K562 (cell line): ENCODE results near the gene ANKRD65. TPM values are rescaled to one million over a fixed set of nuclear protein-coding genes. Genes with fewer than 3 reads are reported as not detected.

ENCODE experiments used
- CHD1 ChIP-seq: fragments of 200-600 bp; sonication (generic); IDR thresholded peaks from one replicate; pipeline ENCODE4 v1.6.1; 2012; ENCODE audit warnings: mild to moderate bottlenecking, moderate library complexity, low read length, inconsistent platforms
- MTF1 ChIP-seq: fragments of 250-450 bp; sonication (Bioruptor Pico); IDR thresholded peaks from 2 replicates; pipeline ENCODE4 v1.9.0; 2021; ENCODE audit warnings: moderate library complexity, mild to moderate bottlenecking, inconsistent platforms, borderline replicate concordance
- NCOA6 ChIP-seq: fragments of 450-650 bp; IDR thresholded peaks from 2 replicates; pipeline ENCODE4 v1.6.1; 2017; ENCODE audit warnings: mild to moderate bottlenecking
- PHTF2 ChIP-seq: fragments of 250-450 bp; sonication (Bioruptor Pico); IDR thresholded peaks from 2 replicates; pipeline ENCODE4 v1.5.0; 2021; ENCODE audit warnings: mild to moderate bottlenecking
- POLR2AphosphoS5 ChIP-seq: IDR thresholded peaks from 2 replicates; pipeline ENCODE4 v1.6.1; 2011; ENCODE audit warnings: mild to moderate bottlenecking, low read depth, low read length, moderate library complexity; ENCODE audit not compliant: control insufficient read depth, insufficient read depth
- ZBTB11 ChIP-seq, 3 experiments: fragments of 200-800 bp in 1 of 3; fragments of 250-450 bp in 1 of 3; fragments of 450-650 bp in 1 of 3; sonication (Bioruptor Pico) in 1 of 3; sonication (Bioruptor generic) in 1 of 3; formaldehyde crosslinking in 1 of 3; IDR thresholded peaks; 2 replicates each; pipeline versions ENCODE4 v1.6.1 to v1.8.0; 2016 to 2022; ENCODE audit warnings: mild to moderate bottlenecking in 2 of 3, missing genetic modification characterization in 2 of 3, missing compliant biosample characterization in 1 of 3, moderate library complexity in 1 of 3
- ZFX ChIP-seq: sonication (generic); formaldehyde crosslinking; IDR thresholded peaks from 2 replicates; pipeline ENCODE4 v1.8.0; 2022; ENCODE audit warnings: mild to moderate bottlenecking, missing genetic modification reagents, moderate library complexity
- ZNF354B ChIP-seq: fragments of 250-450 bp; sonication (Bioruptor Pico); IDR thresholded peaks from 2 replicates; pipeline ENCODE4 v1.4.0; 2020
- polyA plus RNA-seq, 8 experiments: library from polyadenylated mRNA; depleted of rRNA in 4 of 8; stranded (reverse) in 5 of 8; unstranded in 3 of 8; fragments of >200 nt; fragmentation: Nextera tagmentation in 2 of 8; fragmentation: Illumina TruSeq in 1 of 8; extraction: Ambion mirVana in 2 of 8; extraction: Trizol in 1 of 8; gene quantifications; 2 replicates each; pipeline versions ENCODE4 v1.2.1 to v1.2.3, GENCODE V29; 2011 to 2014; ENCODE audit warnings: inconsistent platforms in 1 of 8, missing spikeins in 1 of 8
- total RNA-seq, 7 experiments: library from RNA; depleted of rRNA in 6 of 7; stranded (reverse); fragments of >200 nt in 6 of 7; fragmentation: Illumina TruSeq in 2 of 7; extraction: Trizol in 2 of 7; gene quantifications; 2 replicates each; pipeline versions ENCODE4 v1.2.1 to v1.2.3, GENCODE V29; 2011 to 2021; ENCODE audit warnings: low replicate concordance in 1 of 7
- TF ChIP-seq, protein P1 (sequence below): fragments of 200-600 bp; sonication (generic); IDR thresholded peaks from one replicate; pipeline ENCODE4 v1.6.1; 2012; ENCODE audit warnings: mild to moderate bottlenecking, low read depth, low read length, inconsistent platforms
- TF ChIP-seq, protein P2 (sequence below), 2 experiments: fragments of 450-650 bp; IDR thresholded peaks; 2 replicates each; pipeline ENCODE4 v1.6.1; 2016

ANKRD65 gene
- total and polyA plus RNA-seq, 9 of the 15 experiments (the other 6 are each of a cell fraction or from before 2014, with no cell fraction given) = not detected

GRCh38 chr1:1406821-1407635, 14.0 kb downstream of the ANKRD65 start, which contains the start of gene MRPL20 (continued):
- TF ChIP-seq, protein P1, sequence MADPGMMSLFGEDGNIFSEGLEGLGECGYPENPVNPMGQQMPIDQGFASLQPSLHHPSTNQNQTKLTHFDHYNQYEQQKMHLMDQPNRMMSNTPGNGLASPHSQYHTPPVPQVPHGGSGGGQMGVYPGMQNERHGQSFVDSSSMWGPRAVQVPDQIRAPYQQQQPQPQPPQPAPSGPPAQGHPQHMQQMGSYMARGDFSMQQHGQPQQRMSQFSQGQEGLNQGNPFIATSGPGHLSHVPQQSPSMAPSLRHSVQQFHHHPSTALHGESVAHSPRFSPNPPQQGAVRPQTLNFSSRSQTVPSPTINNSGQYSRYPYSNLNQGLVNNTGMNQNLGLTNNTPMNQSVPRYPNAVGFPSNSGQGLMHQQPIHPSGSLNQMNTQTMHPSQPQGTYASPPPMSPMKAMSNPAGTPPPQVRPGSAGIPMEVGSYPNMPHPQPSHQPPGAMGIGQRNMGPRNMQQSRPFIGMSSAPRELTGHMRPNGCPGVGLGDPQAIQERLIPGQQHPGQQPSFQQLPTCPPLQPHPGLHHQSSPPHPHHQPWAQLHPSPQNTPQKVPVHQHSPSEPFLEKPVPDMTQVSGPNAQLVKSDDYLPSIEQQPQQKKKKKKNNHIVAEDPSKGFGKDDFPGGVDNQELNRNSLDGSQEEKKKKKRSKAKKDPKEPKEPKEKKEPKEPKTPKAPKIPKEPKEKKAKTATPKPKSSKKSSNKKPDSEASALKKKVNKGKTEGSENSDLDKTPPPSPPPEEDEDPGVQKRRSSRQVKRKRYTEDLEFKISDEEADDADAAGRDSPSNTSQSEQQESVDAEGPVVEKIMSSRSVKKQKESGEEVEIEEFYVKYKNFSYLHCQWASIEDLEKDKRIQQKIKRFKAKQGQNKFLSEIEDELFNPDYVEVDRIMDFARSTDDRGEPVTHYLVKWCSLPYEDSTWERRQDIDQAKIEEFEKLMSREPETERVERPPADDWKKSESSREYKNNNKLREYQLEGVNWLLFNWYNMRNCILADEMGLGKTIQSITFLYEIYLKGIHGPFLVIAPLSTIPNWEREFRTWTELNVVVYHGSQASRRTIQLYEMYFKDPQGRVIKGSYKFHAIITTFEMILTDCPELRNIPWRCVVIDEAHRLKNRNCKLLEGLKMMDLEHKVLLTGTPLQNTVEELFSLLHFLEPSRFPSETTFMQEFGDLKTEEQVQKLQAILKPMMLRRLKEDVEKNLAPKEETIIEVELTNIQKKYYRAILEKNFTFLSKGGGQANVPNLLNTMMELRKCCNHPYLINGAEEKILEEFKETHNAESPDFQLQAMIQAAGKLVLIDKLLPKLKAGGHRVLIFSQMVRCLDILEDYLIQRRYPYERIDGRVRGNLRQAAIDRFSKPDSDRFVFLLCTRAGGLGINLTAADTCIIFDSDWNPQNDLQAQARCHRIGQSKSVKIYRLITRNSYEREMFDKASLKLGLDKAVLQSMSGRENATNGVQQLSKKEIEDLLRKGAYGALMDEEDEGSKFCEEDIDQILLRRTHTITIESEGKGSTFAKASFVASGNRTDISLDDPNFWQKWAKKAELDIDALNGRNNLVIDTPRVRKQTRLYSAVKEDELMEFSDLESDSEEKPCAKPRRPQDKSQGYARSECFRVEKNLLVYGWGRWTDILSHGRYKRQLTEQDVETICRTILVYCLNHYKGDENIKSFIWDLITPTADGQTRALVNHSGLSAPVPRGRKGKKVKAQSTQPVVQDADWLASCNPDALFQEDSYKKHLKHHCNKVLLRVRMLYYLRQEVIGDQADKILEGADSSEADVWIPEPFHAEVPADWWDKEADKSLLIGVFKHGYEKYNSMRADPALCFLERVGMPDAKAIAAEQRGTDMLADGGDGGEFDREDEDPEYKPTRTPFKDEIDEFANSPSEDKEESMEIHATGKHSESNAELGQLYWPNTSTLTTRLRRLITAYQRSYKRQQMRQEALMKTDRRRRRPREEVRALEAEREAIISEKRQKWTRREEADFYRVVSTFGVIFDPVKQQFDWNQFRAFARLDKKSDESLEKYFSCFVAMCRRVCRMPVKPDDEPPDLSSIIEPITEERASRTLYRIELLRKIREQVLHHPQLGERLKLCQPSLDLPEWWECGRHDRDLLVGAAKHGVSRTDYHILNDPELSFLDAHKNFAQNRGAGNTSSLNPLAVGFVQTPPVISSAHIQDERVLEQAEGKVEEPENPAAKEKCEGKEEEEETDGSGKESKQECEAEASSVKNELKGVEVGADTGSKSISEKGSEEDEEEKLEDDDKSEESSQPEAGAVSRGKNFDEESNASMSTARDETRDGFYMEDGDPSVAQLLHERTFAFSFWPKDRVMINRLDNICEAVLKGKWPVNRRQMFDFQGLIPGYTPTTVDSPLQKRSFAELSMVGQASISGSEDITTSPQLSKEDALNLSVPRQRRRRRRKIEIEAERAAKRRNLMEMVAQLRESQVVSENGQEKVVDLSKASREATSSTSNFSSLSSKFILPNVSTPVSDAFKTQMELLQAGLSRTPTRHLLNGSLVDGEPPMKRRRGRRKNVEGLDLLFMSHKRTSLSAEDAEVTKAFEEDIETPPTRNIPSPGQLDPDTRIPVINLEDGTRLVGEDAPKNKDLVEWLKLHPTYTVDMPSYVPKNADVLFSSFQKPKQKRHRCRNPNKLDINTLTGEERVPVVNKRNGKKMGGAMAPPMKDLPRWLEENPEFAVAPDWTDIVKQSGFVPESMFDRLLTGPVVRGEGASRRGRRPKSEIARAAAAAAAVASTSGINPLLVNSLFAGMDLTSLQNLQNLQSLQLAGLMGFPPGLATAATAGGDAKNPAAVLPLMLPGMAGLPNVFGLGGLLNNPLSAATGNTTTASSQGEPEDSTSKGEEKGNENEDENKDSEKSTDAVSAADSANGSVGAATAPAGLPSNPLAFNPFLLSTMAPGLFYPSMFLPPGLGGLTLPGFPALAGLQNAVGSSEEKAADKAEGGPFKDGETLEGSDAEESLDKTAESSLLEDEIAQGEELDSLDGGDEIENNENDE = no peak
- peak; percentile 94 for TF ChIP-seq ZFX (CRISPR knock-in tag)
- TF ChIP-seq MTF1 (CRISPR knock-in tag) = no peak
- no peak for TF ChIP-seq NCOA6
- TF ChIP-seq PHTF2 (CRISPR knock-in tag) = no peak
- no peak for TF ChIP-seq ZNF354B
- peak; percentile 97 for TF ChIP-seq POLR2AphosphoS5
- TF ChIP-seq, protein P2, sequence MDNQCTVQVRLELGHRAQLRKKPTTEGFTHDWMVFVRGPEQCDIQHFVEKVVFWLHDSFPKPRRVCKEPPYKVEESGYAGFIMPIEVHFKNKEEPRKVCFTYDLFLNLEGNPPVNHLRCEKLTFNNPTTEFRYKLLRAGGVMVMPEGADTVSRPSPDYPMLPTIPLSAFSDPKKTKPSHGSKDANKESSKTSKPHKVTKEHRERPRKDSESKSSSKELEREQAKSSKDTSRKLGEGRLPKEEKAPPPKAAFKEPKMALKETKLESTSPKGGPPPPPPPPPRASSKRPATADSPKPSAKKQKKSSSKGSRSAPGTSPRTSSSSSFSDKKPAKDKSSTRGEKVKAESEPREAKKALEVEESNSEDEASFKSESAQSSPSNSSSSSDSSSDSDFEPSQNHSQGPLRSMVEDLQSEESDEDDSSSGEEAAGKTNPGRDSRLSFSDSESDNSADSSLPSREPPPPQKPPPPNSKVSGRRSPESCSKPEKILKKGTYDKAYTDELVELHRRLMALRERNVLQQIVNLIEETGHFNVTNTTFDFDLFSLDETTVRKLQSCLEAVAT (IDR thresholded peaks at IDR 0.05) = 0 out of 4 replicates have a peak, but pooled peaks of 1 of the 2 experiments have one; percentile 13
- peak in 2 of 3 experiments; percentile 70 to 92; a peak in 4 of 6 replicates for TF ChIP-seq ZBTB11 (CRISPR knock-in tag; IDR thresholded peaks at IDR 0.05)
- no peak for TF ChIP-seq CHD1
